Measurements from ENCODE around the gene TNFSF4. TPM values are rescaled to one million over a fixed set of nuclear protein-coding genes. Genes with fewer than 3 reads are reported as not detected.
"Not testable (repeated sequence)": the region's sequence is repeated elsewhere in the genome, so short reads cannot be mapped to it uniquely, and the experiment has no call there.

Gene TNFSF4
- total RNA-seq = 1.4 and 7.0 TPM in 2 replicates

GRCh38 chr1:173206816-173207568 lies at the start of gene TNFSF4:
TNFSF4 (minus strand) TSS chr1:173207331; CDS start chr1:173207176, 155 bp downstream.
- DNase-seq (ENCODE audit: low read depth in 2 of 2) = peak in 1 of 2 donors; percentile 23

- DNase-seq (ENCODE audit: low read depth in 2 of 2) = peak; percentile 36 to 60
Measured at GRCh38 chr1:173255214-173255813, 48.2 kb upstream of the TNFSF4 start.

- DNase-seq (ENCODE audit: low read depth in 2 of 2) = no peak
Measured at GRCh38 chr1:173253046-173253445, 45.9 kb upstream of the TNFSF4 start.

- DNase-seq (ENCODE audit: low read depth in 2 of 2) = no peak
Measured at GRCh38 chr1:173249349-173249748, 42.2 kb upstream of the TNFSF4 start.

- no peak for DNase-seq (ENCODE audit: low read depth in 2 of 2)
Measured at GRCh38 chr1:173248247-173248940, 41.3 kb upstream of the TNFSF4 start.

GRCh38 chr1:173245892-173246291 lies 38.8 kb upstream of the TNFSF4 start:
- no peak for DNase-seq (ENCODE audit: low read depth in 2 of 2)

GRCh38 chr1:173243300-173243699 lies 36.2 kb upstream of the TNFSF4 start:
- DNase-seq (ENCODE audit: low read depth in 2 of 2) = no peak

- DNase-seq (ENCODE audit: low read depth in 2 of 2) = no peak
Measured at GRCh38 chr1:173241528-173242347, 34.6 kb upstream of the TNFSF4 start.

GRCh38 chr1:173240609-173241008 lies 33.5 kb upstream of the TNFSF4 start:
- no peak for DNase-seq (ENCODE audit: low read depth in 2 of 2)

- no peak for DNase-seq (ENCODE audit: low read depth in 2 of 2)
Measured at GRCh38 chr1:173239058-173239457, 31.9 kb upstream of the TNFSF4 start.

- no peak for DNase-seq (ENCODE audit: low read depth in 2 of 2)
Measured at GRCh38 chr1:173234899-173235298, 27.8 kb upstream of the TNFSF4 start.

- DNase-seq (ENCODE audit: low read depth in 2 of 2) = not testable (repeated sequence)
Measured at GRCh38 chr1:173234434-173234833, 27.3 kb upstream of the TNFSF4 start.

GRCh38 chr1:173229031-173229430 lies 21.9 kb upstream of the TNFSF4 start:
- not testable (repeated sequence) for DNase-seq (ENCODE audit: low read depth in 2 of 2)

GRCh38 chr1:173224949-173225348 lies 17.8 kb upstream of the TNFSF4 start:
- DNase-seq (ENCODE audit: low read depth in 2 of 2) = no peak

GRCh38 chr1:173224280-173224892 lies 17.3 kb upstream of the TNFSF4 start:
- DNase-seq (ENCODE audit: low read depth in 2 of 2) = peak in 1 of 2 donors; percentile 23

- no peak for DNase-seq (ENCODE audit: low read depth in 2 of 2)
Measured at GRCh38 chr1:173223031-173223380, 15.9 kb upstream of the TNFSF4 start.

GRCh38 chr1:173222149-173223030 lies 15.3 kb upstream of the TNFSF4 start:
- no peak for DNase-seq (ENCODE audit: low read depth in 2 of 2)

- DNase-seq (ENCODE audit: low read depth in 2 of 2) = no peak
Measured at GRCh38 chr1:173220157-173220556, 13.0 kb upstream of the TNFSF4 start.

GRCh38 chr1:173213665-173214064 lies 6.5 kb upstream of the TNFSF4 start:
- DNase-seq (ENCODE audit: low read depth in 2 of 2) = no peak

GRCh38 chr1:173212952-173213491 lies 5.9 kb upstream of the TNFSF4 start:
- no peak for DNase-seq (ENCODE audit: low read depth in 2 of 2)
